Measurements from ENCODE around the gene MGST2.

DNA sequence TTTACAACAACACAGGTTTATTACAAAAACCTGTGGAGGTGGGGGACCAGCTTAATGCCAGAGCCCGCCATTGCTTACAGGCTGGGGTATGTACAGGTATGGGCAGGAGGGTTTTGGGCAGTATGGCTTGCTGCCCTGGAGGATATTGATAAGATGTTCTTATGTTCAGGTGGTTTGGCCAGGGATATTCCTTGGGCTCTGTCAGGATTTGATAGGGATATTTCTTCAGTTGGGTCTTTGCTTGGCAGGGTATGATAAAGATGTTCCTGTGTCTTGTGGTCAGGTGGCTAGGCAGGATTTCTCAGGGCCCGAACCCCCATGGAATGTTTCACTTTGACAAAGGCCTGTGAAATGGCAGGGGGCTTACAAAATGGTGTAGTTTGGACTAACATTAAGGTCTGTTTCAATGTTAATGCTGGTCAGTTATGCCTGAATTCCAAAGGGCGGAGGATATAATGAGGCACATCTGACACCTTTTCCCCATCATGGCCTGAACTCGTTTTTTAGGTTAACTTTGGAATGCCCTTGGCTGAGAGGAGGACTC, 3.1 kb downstream of the MGST2 start:
- TF ChIP-seq, protein P1, sequence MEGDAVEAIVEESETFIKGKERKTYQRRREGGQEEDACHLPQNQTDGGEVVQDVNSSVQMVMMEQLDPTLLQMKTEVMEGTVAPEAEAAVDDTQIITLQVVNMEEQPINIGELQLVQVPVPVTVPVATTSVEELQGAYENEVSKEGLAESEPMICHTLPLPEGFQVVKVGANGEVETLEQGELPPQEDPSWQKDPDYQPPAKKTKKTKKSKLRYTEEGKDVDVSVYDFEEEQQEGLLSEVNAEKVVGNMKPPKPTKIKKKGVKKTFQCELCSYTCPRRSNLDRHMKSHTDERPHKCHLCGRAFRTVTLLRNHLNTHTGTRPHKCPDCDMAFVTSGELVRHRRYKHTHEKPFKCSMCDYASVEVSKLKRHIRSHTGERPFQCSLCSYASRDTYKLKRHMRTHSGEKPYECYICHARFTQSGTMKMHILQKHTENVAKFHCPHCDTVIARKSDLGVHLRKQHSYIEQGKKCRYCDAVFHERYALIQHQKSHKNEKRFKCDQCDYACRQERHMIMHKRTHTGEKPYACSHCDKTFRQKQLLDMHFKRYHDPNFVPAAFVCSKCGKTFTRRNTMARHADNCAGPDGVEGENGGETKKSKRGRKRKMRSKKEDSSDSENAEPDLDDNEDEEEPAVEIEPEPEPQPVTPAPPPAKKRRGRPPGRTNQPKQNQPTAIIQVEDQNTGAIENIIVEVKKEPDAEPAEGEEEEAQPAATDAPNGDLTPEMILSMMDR (optimal IDR thresholded peaks at IDR 0.05 in 1 of 3, IDR thresholded peaks at IDR 0.05 in 1 of 3, conservative IDR thresholded peaks at IDR 0.05 in 1 of 3; ENCODE audit: extremely low read depth in 1 of 3, insufficient read depth in 2 of 3, low read length in 3 of 3) = no peak
- TF ChIP-seq EZH2 (IDR thresholded peaks at IDR 0.05; ENCODE audit: low read length) = no peak

Measured in keratinocyte (primary cell).